BJ (cell line): ENCODE measurements around the gene GALNT7. TPM values are rescaled to one million over a fixed set of nuclear protein-coding genes. Genes with fewer than 3 reads are reported as not detected.

Experiments used
- CTCF ChIA-PET: fragments of 350-600 bp; formaldehyde crosslinking; extraction: SDS; loops from one replicate; lab custom pipeline; 2021; ENCODE audit warnings: antibody characterized with exemption, inconsistent platforms; lab: Yijun Ruan, JAX
- POLR2A ChIA-PET: fragments of 300-600 bp; sonication (Branson Sonifier 250); formaldehyde crosslinking; extraction: SDS; loops from one replicate; lab custom pipeline; 2021; ENCODE audit warnings: antibody characterized with exemption; lab: Charles Lee
- DNase-seq: peaks from one replicate; pipeline ENCODE4 v3.0.0-alpha.2; 2011; ENCODE audit warnings: low read depth
- H3K27me3 ChIP-seq: 2 replicates; pipeline ENCODE4 v1.6.0; 2011; ENCODE audit warnings: low read length; ENCODE audit not compliant: control insufficient read depth, insufficient read depth
- H3K36me3 ChIP-seq: 2 replicates; pipeline ENCODE4 v1.5.1; 2011; ENCODE audit warnings: low read length; ENCODE audit not compliant: control insufficient read depth, insufficient read depth
- H3K4me3 ChIP-seq: 2 replicates; pipeline ENCODE4 v1.5.1; 2011; ENCODE audit warnings: low read depth, mild to moderate bottlenecking, control low read depth, low read length
- polyA plus RNA-seq: library from polyadenylated mRNA; depleted of rRNA; stranded (reverse); fragments of >200 nt; gene quantifications from 2 replicates; pipeline ENCODE4 v1.2.3, GENCODE V29; 2011
- TF ChIP-seq, protein P1 (sequence below): IDR thresholded peaks from 2 replicates; pipeline ENCODE4 v1.5.1; 2011; ENCODE audit warnings: low read depth, mild to moderate bottlenecking, control low read depth, inconsistent platforms, low read length, moderate library complexity; ENCODE audit not compliant: insufficient read depth

Gene GALNT7
- polyA plus RNA-seq, 1 experiment = 6.3 TPM

DNA sequence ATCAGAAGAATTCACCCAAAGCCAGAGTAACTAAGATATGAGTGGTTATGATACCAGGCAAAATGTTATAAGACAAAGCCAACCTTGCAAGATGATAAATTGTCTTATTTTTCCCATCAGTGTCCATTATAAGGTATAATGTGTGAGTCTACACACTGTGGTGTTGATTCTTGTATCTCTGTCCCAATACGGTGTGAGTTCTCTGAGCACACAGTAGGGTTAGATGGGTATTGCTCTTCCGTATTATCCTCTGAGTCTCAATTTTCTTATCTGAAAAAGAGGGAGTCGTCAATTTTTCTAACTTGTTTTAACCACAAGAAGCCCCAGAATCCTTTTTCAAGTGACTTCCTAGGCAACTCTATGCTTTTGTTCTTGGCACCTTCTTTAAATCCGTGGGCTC, 95.6 kb downstream of the GALNT7 start:
- Histone ChIP-seq H3K27me3 (no peaks in the 10 kb centered on the region), H3K4me3 (no peak overlapping the region), H3K36me3 (no peaks in the 10 kb centered on the region)
- ChIA-PET CTCF (interaction anchor here (1.0 to 6.2 kb wide), 3 partner anchors 38 to 251 kb away, joined by 4 to 20 read pairs (median 4); no protein-coding TSS in a partner anchor), POLR2A (no interaction called here)
- TF ChIP-seq, protein P1, sequence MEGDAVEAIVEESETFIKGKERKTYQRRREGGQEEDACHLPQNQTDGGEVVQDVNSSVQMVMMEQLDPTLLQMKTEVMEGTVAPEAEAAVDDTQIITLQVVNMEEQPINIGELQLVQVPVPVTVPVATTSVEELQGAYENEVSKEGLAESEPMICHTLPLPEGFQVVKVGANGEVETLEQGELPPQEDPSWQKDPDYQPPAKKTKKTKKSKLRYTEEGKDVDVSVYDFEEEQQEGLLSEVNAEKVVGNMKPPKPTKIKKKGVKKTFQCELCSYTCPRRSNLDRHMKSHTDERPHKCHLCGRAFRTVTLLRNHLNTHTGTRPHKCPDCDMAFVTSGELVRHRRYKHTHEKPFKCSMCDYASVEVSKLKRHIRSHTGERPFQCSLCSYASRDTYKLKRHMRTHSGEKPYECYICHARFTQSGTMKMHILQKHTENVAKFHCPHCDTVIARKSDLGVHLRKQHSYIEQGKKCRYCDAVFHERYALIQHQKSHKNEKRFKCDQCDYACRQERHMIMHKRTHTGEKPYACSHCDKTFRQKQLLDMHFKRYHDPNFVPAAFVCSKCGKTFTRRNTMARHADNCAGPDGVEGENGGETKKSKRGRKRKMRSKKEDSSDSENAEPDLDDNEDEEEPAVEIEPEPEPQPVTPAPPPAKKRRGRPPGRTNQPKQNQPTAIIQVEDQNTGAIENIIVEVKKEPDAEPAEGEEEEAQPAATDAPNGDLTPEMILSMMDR = no peak
- DNase-seq = no peak

DNA sequence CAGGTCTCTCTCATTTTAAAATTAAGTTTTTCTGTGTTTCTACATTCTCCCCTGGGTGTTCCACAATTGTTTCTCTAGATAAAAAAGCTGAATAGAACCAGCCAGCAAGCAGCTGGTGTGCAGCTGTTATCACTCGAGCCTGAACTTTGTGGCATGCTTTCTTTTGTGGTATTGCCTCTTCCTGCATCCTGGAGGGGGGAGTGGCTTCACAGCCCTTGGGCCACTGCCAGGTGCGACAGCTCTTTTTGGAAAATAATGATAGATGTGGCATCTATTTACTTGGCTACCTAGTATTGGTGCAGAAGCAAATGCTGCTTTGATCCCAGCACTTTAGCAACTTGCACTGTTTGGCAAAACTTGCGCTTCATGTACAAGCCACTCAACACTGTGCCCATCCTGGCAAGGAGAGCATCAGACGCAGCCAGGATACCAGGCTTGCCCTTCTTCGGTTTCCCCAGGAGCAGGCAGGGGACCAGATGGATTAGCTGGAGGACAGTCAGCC, 96.1 kb downstream of the GALNT7 start:
- ChIA-PET POLR2A (interaction anchor here (0.5 kb wide), 1 partner anchor 237 kb away, joined by 4 read pairs; no protein-coding TSS in a partner anchor), CTCF (interaction anchor here (0.6 to 6.2 kb wide), 5 partner anchors 37 to 251 kb away, joined by 3 to 20 read pairs (median 4); no protein-coding TSS in a partner anchor)
- DNase-seq = no peak

DNA sequence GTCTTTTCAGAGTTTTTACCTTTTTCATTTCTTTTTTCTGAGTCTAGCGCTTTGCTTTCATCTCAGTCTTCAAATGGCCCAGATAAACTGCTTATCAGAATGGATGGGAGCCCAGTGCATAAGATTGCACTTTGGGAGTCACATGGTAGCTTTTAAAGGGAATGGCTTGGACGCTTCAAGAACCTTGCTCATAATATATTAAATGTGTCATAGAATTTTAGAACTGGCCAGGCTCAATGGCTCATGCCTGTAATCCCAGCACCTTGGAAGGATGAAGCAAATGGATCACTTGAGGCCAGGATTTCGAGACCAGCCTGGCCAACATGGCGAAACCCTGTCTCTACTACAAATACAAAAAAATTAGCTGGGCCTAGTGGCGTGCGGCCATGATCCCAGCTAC, 97.1 kb downstream of the GALNT7 start:
- H3K36me3 ChIP-seq = no peaks in the 10 kb centered on the region
- no peak overlapping the region for H3K4me3 ChIP-seq
- DNase-seq = no peak
- TF ChIP-seq, protein P1 = no peak
- ChIA-PET CTCF (interaction anchor here (1.0 to 6.2 kb wide), 3 partner anchors 40 to 252 kb away, joined by 3 to 20 read pairs (median 3); no protein-coding TSS in a partner anchor), POLR2A (no interaction called here)
- H3K27me3 ChIP-seq = no peaks in the 10 kb centered on the region

More for the DNA sequence above, 96.1 kb downstream of the GALNT7 start:
- Histone ChIP-seq H3K36me3 (no peaks in the 10 kb centered on the region), H3K4me3 (no peak overlapping the region), H3K27me3 (no peaks in the 10 kb centered on the region)
- TF ChIP-seq, protein P1 = no peak

DNA sequence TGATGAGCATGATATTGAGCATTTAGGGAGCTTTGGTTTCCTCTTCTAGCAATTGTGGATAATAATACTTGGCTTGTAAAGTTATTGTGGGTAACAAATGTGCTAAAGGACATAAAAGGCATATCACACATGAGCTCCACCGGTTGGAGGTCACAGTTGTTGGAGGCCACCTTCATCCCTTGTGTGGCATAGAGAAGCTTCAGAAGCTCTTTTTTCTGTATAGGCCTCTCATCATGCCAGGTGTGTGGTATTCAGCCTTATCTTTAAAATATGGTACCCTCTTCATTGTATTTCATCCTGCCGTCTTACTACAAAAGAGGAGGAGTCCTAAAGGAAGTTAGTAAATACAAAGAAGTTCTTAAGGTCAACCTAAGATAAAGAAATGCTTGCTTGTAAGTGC, 99.1 kb downstream of the GALNT7 start:
- TF ChIP-seq, protein P1 = no peak
- POLR2A ChIA-PET = no interaction called here
- Histone ChIP-seq H3K4me3 (no peak overlapping the region), H3K36me3 (no peaks in the 10 kb centered on the region), H3K27me3 (no peaks in the 10 kb centered on the region)
- CTCF ChIA-PET = interaction anchor here (1.5 to 1.7 kb wide), 2 partner anchors 10 to 254 kb away, joined by 5 read pairs; no protein-coding TSS in a partner anchor
- DNase-seq = no peak

DNA sequence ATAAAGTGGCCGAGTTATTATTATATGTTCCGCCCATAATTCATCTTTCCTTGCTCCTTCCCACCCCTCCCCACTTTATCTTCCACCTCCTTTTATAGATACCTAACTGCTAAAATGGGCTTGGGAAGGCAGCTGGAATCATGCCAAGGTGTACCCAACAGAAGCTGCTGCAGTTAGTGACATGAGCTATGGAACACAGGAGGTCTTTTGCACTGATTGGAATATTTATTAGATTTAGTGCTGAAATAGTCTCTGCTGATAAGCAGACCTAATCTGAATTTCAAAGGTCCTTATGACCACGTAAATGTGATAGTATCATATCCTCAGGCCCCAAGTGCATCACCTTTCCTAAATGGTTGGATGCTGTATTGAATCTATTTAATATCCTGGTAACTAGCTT, 100.7 kb downstream of the GALNT7 start:
- POLR2A ChIA-PET = no interaction called here
- H3K4me3 ChIP-seq = no peak overlapping the region
- no peak for DNase-seq
- CTCF ChIA-PET = interaction anchor here (1.0 to 1.5 kb wide), 5 partner anchors 8 to 19 kb away, joined by 3 to 5 read pairs (median 3); no protein-coding TSS in a partner anchor
- H3K27me3 ChIP-seq = no peaks in the 10 kb centered on the region
- TF ChIP-seq, protein P1 = no peak
- no peaks in the 10 kb centered on the region for H3K36me3 ChIP-seq
